HG02870 (cell line): ENCODE results near the gene LY86.
A peak's percentile ranks its signal among the peaks of the same experiment; 100 is the strongest.
"Not testable (repeated sequence)": the region's sequence is repeated elsewhere in the genome, so short reads cannot be mapped to it uniquely, and the experiment has no call there.

Source experiments
- ATAC-seq: cut with Tn5 transposase; IDR thresholded peaks from one replicate; pipeline ENCODE4 v1.9.1; 2021; ENCODE audit warnings: mild to moderate bottlenecking, moderate library complexity; ENCODE audit not compliant: unreplicated experiment

Gene LY86

GRCh38 chr6:6595952-6596351, 7.4 kb downstream of the LY86 start:
- no peak for ATAC-seq

DNA sequence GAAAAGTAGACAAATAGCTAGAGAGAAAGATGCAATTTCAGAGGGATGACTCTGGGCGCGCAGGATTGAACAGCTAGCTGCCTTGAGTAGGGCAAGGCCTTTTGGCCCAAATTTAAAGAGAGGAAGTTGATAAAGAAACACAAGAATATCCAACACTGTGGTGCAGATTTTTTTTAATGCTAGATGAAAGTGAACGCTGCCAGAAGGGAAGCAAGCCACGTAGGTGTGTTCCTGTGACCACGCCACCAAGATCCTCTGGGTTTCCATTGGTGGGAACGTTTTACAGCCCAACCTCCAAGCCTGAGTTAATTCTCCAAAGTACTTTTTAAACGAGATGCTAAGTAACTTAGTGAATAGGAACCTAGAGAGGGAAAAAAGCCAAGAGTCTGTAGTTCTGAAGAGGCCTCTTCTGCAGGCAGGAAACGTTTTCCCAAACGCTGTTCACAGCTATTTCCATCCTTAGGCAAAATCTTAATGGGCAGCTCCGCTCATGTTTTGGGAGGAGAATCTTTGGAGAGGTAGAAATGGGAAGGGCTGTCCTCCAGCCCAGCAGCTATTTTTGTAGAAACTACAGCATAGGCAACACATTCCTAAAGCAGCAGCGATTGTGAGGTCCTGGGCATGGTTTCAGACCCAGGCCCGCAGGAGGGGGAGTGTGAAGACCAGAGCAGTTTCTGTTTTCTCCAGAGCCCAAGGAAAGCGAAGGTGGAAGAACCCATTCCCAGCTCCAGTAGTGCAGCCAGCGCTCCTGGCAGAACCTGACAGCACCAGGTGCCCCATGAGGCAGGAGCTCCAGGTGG, 8.2 kb downstream of the LY86 start:
- no peak for ATAC-seq

GRCh38 chr6:6597682-6598081, 9.2 kb downstream of the LY86 start:
- ATAC-seq = no peak

DNA sequence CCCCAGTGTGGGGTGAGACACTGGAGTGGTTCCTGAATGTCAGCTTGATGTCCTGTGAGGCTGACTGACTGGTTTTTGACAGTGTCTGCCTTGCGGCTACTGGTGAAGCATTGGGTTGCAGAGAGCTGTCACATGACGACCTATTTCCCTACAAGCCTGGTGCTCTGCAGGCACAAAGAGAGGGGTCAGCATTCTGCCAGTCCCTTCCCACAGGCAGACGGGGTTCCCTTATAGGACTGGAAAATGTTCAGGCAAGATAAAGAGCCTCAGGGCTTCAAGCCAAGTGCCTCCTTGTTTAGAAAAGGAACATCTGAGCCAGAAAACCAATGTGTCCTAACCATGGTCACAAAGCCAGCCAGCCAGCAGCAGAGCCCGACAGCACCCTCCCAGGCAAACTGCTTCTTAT, 11.0 kb downstream of the LY86 start:
- ATAC-seq = no peak

DNA sequence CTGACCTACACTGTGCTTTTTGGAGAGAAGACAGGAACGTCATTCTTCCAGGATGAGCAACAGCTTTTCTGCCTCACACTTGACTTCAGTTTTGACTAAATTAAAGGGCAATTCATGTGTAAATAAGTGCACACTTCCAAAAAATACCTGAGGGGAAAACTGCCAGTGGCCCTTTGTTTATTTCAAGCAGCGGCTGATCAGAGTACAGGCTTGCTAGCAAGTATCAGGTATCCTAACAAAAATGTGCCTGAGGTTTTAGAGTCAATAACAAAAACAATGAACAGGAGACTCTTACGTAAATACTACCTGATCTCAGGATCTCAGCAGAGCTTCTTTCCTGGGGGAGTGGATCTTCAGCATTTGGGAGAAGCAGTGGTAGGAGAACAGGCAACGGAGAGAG, 12.4 kb downstream of the LY86 start:
- no peak for ATAC-seq

DNA sequence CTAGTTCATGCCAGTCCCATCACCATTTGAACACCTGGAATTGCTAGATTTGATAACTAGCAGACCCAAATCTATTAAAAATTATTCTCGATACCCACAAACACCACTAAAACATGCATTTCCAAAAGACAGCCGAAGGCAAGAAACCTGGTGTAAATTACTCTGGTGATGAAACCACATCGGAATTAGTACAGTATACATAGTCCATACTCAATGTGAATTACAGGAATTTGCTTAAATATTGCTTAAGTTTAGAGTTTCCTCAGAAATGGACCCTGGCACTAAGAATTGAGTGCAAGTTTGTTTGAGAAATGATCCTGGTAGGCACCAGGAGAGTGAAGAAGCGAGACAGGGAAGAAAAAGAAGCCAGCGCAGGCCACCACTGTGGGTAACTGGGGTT, 13.7 kb downstream of the LY86 start:
- no peak for ATAC-seq

GRCh38 chr6:6603317-6603716, 14.8 kb downstream of the LY86 start:
- ATAC-seq = no peak

DNA sequence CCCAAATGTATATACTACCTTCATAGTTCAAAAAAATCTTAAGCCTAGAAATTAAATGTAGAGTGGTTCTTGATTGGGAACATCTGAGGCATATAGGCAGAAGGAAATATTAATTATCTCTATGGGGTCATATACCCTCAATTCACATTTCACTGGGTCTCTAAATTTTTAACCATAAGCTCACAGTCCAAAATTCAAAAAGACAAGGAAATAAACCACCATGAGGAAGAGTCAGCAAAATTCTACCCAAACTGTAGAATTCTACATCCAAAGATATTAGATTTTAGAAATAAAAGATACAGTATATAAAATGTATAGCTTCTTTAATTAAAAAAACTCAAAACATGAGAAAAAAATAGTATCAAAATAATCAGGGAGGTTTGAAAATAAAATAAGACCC, 15.5 kb downstream of the LY86 start:
- no peak for ATAC-seq

- no peak for ATAC-seq
Observed at GRCh38 chr6:6604566-6604965, 16.0 kb downstream of the LY86 start.

GRCh38 chr6:6605873-6606272, 17.4 kb downstream of the LY86 start:
- ATAC-seq = no peak

GRCh38 chr6:6606391-6607030, 18.0 kb downstream of the LY86 start:
- not testable (repeated sequence) for ATAC-seq

DNA sequence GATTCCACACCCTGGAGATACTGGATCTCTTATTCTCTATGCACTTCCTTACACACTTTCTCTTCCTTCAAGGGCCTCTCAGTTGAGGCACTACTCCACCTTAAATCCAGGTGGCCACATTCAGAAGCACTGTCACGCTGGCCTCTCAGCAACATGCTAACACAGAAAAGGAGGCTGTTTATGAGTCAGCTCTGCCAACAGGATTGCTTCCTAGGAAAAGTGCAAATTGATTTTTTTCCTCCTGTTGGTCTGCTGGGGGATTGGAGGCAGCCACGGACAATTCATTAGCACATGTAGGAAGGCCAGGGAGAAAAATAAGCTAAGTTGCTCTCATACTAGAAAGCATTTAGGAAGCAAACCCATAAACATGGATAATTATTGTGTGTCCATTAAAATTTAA, 20.9 kb downstream of the LY86 start:
- ATAC-seq = no peak

GRCh38 chr6:6610031-6610591, 21.6 kb downstream of the LY86 start:
- peak; percentile 73 for ATAC-seq

GRCh38 chr6:6611486-6611885, 23.0 kb downstream of the LY86 start:
- ATAC-seq = no peak

DNA sequence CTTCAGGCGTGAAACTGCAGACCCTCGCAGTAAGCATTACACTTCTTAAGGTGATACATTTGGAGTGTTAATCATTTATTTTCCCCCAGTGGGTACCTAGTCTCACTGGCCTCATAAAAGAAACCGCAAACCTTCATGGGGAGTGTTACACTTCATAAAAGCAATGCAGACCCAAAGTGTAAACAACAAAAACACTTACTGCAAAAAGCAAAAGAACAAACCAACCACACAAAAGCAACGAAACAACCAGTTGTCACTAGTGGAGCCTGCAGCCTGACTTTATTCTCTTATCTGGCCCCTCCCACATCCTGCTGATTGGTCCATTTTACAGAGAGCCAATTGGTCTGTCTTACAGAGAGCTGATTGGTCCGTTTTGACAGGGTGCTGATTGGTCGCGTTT, 23.8 kb downstream of the LY86 start:
- ATAC-seq = no peak

GRCh38 chr6:6613103-6613718, 24.7 kb downstream of the LY86 start:
- ATAC-seq = not testable (repeated sequence)

GRCh38 chr6:6614096-6614982, 25.8 kb downstream of the LY86 start:
- ATAC-seq = no peak

DNA sequence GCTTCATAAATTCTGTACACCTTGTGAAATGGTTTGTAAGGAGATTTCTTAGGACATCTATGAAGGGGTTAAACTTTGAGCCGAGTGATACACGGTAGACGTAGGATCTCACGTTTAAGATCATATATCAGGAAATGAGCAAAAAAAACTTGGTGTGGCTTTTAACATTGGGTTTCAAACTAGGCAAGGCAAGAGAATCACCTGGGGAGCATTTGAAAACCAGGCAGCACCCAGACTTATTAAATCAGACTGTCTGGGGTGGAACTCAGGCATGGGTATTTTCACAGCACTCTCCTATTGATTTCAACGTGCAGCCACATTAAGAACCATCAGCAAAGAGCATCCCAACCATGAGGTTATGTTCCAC, 26.4 kb downstream of the LY86 start:
- ATAC-seq = no peak

- peak; percentile 85 for ATAC-seq
Observed at GRCh38 chr6:6616656-6617055, 28.1 kb downstream of the LY86 start.

DNA sequence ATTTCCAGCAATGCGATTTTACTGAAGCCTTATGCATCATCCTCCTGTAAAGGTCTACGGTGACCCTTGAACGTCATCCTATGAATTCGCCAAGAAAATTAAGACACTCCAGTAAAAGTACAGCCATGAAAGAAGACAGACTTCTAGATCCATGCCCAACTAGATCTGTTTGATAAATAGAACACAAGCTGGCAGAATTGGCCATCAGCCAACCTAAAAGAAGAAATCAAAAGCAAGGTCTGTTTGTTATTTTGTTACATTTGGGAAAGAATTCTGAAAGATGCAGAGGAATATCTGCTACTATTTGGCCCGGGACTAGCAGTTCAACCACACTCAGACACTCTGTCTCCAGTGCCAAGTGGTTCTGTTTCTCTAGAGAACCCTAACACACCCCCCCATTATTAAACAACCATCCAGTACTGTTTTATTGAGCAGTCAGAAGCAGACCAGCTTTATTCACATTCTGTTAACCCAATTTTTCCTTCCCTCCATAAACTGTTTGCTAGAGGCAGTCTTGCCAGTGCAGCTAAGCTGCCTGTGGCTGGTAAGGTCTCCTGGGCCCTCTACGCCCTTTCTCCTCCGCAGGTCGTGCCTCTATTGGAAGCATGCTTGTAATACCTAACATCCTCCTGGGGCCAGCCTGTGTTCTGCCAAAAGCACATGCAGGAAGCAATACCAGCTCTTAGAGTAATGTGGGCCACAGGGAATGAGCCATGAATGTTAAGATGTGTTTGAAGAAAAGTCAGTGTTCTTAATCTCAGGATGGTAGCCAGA, 30.7 kb downstream of the LY86 start:
- no peak for ATAC-seq
